Activated CD8-positive, alpha-beta memory T cell treated with anti-CD3 and anti-CD28 coated beads, Interleukin-2, amount 50 U/mL, for 24 hours (primary cell): ENCODE measurements around the gene TMEM62.
"Not testable (repeated sequence)": the region's sequence is repeated elsewhere in the genome, so short reads cannot be mapped to it uniquely, and the experiment has no call there.

Experiments
- DNase-seq: peaks from one replicate; pipeline ENCODE4 v3.0.0-alpha.2; 2020; ENCODE audit errors: extremely low read depth

The TMEM62 gene

DNA sequence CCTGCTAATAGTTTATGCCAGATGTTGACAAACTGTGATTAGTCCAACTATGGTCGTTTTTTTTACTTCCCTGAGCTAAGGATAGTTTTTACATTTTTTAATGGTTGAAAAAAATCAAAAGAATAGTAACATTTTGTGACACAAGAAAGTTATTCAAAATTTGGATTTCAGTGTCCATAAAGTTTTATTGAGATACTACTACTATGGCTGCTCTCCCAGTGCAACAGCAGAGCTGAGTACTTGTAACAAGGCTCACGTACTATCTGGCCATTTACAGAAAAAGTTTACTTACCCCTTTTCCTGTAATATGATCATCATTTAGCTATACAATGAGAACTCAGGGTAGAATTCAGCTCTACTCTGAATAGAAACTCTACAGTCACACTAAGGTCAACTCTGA is 11.5 kb upstream of the TMEM62 start:
- DNase-seq, result no peak

DNA sequence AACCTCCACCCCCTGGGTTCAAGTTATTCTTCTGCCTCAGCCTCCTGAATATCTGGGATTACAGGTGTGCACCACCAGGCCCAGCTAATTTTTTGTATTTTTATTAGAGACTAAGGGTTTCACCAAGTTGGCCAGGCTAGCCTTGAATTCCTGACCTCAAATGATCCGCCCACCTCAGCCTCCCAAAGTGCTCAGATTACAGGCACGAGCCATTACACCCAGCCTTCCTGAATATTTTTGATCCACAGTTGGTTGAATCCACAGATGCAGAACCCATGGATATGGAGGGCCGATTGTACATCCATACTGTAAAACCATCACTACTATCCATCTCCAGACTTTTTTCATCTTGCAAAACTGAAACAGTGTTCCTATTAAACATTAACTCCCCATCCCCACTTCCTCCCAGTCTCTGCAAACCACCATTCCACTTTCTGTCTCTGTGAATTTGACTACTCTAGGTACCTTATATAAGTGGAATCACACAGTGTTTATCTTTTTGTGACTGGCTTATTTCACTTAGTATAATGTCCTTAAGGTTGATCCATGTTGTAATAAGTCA is 8.2 kb upstream of the TMEM62 start:
- no peak for DNase-seq

DNA sequence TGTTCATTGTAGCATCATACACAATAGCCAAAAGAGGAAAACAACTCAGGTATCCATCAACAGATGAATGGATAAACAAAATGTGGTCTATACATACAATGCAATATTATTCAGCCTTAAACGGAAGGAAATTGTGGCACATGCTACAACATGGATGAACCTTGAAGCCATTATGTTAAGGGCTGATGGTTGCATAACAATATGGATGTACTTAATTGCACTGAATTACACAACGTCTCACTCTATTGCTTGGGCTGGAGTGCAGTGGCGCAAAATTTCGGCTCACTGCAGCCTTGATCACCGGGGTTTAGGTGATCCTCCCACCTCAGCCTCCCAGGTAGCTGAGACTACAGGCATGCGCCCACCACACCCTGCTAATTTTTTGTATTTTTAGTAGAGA is 7.0 kb upstream of the TMEM62 start:
- DNase-seq, result no peak

DNA sequence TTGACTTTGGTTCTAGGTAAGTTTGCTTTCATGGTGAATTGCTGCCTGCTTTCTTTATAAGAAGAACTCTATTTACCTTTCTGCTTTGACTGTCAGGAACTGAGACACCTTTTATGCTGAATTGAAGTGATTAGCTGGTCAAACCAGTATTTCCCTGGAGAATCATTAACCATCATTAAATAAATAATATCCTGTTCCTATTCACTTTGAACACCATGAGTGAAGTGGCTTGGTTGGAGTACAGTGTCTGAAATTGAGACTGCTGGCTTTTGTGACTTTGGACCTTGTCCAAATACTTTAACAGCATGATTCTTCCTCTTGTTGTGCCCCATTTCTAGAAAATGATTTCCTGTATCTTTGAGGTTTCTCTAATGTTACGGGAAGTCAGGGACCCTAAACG is 5.6 kb upstream of the TMEM62 start:
- no peak for DNase-seq

DNA sequence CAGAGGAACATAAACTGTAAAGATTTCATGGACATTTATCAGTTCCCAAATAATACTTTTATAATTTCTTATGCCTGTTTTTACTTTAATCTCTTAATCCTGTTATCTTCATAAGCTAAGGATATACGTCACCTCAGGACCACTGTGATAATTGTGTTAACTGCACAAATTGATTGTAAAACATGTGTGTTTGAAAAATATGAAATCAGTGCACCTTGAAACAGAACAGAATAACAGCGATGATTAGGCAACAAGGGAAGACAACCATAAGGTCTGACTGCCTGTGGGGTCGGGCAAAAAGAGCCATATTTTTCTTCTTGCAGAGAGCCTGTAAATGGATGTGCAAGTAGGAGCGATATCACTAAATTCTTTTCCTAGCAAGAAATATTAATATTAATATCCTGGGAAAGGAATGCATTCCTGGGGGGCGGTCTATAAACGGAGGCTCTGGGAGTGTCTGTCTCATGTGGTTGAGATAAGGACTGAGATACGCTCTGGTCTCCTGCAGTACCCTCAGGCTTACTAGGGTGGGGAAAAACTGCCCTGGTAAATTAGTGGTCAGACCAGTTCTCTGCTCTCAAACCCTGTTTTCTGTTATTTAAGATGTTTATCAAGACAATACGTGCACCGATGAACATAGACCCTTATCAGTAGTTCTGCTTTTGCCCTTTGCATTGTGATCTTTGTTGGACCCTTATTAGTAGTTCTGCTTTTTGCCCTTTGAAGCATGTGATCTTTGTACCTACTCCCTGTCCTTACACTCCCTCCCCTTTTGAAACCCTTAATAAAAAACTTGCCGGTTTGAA is 5.0 kb upstream of the TMEM62 start:
- DNase-seq, result not testable (repeated sequence)

DNA sequence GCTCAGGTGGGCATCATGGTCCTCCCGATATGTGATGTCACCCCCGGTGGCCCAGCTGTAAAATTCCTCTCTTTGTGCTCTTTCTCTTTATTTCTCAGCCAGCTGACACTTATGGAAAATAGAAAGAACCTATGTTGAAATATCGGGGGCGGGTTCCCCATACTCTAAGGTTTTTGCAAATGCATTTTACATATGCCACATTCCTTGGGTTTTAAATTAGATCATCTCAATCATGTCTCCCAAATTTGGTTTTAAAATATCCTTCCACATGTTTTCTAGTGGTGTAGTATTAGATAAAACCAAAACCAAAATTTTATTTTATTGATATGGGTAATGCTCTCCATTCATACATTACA is 4.4 kb upstream of the TMEM62 start:
- DNase-seq, result no peak

DNA sequence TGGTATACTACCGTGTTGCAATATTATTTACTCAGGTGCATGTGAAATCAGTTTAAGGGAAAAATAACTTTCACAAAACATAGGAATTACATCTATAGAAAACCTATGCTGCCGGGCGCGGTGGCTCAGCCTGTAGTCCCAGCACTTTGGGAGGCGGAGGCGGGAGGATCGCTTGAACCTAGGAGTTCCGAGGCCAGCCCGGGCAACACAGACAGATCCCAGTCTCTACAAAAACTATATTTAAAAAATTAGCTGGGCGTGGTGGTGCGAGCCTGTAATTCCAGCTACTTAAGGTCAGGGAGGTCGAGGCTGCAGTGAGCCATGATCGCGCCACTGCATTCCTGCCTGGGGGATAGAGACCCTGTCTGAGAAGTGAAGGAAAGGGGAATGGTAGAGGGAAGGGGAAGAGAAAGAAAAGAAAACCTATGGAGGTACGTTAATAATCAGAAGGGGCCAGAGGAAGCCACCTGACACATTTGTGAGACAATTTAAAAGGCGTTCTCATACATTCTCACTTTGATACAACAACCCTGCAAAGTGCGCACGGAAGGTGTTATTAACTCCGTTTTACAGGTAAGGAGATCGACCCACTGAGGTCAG is 456 bp upstream of the TMEM62 start:
- DNase-seq, result no peak

DNA sequence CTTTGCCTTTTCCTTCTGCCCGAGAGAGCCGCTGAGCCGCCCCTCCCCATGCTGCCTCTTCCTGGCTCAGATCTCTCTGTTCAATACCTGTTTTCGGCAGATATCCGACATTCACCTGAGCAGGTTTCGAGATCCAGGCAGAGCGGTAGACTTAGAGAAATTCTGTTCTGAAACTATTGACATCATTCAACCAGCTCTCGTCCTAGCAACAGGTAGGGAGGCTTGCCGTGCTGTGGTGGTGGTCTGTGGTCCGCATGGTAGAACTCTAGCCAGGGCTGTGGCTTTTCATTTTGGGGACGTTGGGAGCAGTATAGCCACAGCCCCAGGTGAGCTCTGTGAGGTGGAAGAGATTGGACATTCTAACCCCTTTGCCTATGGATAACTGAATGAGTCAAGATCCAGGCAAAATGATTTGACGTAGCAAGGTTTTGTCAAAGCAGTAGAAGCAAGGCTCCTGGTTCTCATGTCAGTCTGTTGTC is 810 bp downstream of the TMEM62 start:
- no peak for DNase-seq

DNA sequence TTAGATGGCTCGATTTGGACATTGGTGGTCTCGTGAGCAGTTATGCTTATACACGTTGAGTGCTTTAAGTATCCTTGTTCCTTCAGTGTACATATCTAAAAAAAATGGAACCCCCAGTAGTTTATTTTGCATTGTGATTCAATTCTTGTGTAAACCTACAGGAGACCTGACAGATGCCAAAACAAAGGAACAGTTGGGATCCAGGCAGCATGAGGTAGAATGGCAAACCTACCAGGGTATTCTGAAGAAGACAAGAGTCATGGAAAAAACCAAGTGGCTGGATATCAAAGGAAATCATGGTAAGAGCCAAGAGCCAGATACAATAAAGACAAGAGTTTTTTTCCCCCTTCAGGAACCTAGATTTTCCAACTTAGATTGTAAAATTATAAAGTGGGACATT is 2.0 kb downstream of the TMEM62 start:
- no peak for DNase-seq

DNA sequence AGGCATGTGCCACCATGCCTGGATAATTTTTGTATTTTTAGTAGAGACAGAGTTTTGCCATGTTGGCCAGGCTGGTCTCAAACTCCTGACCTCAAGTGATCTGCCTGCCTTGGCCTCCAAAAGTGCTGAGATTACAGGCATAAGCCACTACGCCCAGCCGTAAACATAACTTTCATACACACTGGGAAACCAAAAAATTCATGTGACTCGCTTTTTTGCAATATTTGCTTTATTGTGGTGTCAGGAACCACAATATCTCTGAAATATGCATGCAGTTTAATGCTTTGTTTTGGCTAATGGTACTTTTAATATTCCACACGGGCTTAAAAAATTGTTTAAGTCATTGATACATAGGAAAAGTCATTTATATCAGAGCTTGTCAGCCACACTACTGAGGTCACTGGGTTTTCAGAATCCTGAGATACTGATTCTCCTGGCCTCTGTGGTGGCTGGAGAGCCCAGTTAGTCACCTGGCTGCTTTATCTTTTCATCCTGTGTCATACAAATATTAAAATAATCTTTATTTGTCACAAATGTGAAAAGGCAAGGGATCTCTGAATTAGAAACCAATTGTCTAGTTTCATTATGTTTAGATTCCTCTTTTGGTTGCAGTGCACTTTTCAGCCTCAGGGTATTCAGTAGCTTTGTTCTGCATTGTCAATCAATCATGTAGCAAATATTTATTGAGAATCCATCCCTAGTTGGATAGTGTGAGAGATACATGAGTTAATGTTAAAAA is 10.0 kb downstream of the TMEM62 start:
- no peak for DNase-seq

DNA sequence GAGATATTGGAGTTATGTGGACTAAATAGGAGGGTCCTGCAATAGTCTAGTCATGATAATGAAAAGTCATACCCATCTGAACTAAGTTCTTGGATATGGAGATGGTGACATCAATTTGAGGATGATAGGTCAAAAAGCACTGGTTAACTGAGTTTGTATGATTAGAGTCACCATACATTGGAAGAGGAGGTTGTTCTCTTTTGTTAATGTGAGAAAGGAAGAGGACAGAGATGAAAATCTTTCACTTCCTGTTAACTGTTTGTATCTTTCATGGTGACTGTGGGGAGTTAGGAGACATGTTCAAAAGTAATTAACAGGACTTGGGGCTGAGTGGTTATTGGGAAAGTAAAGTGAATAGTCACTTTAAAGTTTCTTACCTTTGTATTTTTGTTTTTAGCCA is 11.1 kb downstream of the TMEM62 start:
- no peak for DNase-seq

DNA sequence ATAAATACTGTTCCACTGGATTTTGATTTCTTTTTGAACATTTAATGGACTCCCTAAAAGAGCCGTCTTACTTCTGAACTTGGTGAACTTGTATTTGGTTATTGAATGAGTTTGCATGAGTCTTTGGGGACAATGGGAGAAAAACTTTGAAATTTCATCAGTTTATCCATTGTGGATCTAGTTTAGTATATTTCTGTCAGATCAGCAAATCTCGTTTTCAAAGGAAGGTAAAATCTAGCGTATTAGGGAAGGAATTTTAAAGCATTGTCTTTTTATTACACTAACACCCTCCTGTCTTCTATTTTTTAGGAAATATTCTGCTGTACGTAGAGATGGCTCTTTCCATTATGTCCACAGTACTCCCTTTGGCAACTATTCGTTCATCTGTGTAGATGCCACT is 12.8 kb downstream of the TMEM62 start:
- DNase-seq, result no peak

DNA sequence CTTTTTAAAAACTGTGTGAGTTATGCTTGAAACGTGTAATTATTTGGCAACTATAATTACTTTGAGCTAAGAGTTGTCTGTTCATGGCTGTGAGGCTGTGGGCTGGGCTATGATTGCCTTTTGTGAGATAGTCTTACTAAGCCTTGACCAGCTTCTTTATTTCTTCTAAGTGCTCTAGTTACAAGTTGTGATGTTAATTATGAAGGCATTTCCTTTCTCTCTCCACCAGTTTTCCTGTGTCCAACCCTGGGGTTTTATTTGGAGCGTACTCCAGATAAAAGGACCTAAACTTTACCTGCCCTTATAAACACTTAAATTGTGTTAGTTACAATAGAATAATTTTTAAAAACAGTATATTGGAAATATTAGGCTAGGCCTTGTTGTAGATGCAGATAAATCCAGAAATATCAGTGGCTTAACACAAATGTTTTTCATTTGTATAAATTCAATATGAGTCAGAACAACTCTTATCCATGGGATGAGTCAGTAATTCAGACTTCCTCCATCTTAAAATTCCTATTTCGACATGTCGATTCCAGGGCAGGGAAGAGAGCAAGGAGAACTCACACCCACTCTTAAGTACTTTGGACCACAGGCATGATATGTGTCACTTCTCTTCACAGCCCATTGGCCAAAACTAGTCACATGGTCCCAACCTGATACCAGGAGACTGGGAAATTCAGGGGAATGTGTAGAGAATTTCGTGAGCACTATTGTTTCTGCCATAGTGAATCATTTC is 17.0 kb downstream of the TMEM62 start:
- no peak for DNase-seq

DNA sequence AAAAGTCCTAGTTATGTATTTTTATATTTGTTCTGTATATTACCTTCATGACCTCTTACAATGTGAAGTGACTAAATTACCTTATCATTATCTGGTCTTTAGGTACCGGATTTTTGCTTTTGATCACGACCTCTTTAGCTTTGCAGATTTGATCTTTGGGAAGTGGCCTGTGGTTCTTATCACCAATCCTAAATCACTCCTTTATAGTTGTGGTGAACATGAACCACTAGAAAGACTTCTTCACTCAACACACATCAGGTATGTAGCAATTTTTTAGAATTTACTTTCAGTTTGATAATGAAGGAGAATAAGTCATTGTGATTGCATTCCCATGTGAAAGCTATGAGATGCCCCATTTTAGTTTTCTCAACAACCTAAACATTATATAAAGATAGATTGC is 18.3 kb downstream of the TMEM62 start:
- no peak for DNase-seq

DNA sequence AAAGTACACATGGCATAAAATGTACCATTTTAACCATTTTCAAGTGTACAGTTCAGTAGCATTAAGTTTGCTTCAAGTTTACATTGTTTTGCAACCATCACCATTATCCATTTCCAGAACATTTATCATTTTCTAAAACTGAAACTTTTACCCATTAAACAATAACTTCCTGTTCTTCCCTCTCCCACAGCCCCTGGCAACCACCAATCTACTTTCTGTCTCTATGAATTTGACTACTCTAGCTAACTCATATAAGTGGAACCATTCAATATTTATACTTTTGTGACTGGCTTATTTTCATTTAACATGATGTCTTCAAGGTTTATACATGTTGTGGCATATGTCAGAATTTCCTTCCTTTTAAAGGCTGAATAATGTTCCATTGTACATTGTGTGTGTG is 19.9 kb downstream of the TMEM62 start:
- DNase-seq, result no peak

DNA sequence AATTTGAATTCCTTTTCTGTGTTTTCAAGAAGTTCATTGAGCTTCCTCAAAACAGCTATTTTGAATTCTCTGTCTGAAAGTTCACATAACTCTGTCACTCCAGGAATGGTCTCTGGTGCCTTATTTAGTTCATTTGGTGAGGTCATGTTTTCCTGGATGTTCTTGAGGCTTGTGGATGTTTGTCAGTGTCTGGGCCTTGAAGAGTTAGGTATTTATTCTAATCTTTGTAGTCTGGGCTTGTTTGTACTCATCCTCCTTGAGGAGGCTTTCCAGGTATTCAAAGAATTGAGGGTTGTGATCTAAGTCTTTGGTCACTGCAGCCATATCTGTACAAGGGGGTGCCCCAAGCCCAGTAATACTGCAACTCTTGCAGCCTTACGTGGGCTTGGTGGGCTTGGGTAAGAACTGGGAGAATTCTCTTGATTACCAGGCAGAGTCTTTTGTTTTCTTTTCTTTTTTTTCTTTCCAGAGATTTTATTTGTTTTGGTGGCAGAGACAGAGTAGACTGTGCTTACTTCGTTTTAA is 32.5 kb downstream of the TMEM62 start:
- no peak for DNase-seq

DNA sequence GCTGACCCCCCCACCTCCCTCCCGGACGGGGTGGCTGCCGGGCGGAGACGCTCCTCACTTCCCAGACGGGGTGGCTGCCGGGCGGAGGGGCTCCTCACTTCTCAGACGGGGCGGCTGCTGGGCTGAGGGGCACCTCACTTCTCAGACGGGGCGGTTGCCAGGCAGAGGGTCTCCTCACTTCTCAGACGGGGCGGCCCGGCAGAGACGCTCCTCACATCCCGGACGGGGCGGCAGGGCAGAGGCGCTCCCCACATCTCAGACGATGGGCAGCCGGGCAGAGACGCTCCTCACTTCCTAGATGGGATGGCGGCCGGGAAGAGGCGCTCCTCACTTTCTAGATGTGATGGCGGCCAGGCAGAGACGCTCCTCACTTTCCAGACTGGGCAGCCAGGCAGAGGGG is 33.9 kb downstream of the TMEM62 start:
- DNase-seq, result not testable (repeated sequence)

DNA sequence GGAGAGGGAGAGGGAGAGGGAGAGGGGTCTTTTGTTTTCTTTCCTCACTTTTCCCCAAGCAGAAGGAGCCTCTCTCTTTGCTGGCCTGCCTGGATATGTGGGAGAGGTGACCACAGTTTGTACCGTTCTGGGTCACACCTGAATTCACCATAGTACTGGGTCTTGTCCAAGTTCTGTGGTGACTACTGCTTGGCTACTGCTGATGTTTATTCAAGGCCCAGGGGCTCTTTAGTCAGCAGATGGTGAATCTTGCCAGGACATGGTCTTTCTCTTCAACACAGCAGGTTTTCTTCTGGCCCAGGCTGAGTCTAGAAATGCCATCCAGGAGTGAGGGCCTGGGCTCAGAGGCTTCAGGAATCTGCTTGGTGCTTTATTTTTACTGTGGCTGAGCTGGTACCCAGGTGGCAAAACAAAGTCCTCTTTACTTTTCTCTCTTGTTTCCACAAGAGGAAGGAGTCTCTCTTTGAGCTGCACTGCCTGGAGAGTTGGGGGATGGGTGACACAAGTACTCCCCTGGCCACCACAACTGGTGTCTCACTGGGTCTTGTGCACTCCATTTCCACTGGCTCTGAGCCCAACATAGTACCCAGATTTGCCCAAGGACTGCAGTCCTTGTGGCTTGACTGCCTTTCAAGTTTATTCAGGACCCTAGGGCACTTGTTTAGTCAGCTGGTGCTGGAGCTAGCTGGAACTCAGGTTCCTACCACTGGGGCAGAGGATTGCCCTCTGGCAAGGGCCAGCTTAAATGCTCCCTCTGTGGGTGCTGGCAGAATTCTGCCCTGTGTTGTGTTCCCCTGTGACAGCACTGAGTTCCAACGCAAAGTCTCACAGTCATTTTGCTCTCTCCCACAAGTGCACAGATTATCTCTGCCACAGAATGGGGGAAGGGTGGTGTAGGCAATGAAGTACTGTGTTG is 35.1 kb downstream of the TMEM62 start:
- no peak for DNase-seq

DNA sequence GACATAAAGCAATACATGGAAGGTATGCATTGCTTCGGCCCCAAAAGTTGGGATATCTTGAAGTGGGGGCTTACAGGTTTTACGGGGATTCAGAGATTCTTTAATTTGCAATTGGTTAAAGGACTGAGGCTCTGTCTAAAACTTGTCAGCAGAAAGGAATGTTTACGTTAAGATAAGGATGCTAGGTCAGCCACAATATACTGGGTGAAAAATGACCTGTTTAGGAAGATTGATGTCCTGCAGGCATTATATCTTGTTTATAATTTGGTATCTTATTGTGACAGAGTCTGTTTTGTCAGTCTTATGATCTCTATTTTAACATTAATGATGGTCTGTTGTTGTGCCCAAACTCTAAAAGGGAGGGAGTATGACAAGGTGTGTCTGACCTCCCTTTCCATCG is 36.5 kb downstream of the TMEM62 start:
- no peak for DNase-seq

DNA sequence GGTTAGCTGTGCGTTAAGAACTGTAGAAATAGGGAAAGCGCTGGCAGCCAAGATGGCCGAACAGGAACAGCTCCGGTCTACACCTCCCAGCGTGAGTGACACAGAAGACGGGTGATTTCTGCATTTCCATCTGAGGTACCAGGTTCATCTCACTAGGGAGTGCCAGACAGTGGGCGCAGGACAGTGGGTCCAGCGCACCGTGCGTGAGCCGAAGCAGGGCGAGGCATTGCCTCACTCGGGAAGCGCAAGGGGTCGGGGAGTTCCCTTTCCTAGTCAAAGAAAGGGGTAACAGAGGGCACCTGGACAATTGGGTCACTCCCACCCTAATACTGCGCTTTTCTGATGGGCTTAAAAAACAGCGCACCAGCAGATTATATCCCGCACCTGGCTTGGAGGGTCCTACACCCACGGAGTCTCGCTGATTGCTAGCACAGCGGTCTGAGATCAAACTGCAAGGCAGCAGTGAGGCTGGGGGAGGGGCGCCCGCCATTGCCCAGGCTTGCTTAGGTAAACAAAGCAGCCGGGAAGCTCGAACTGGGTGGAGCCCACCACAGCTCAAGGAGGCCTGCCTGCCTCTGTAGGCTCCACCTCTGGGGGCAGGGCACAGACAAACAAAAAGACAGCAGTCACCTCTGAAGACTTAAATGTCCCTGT is 42.4 kb downstream of the TMEM62 start:
- DNase-seq, result not testable (repeated sequence)
